ENCODE data around the gene THEMIS2. TPM values are rescaled to one million over a fixed set of nuclear protein-coding genes. Genes with fewer than 3 reads are reported as not detected.

Gene THEMIS2
- total and polyA plus RNA-seq, 2 of the 13 experiments (the other 11 are each of a cell fraction or from before 2014, with no cell fraction given): 0.38 to 1.5 TPM

DNA sequence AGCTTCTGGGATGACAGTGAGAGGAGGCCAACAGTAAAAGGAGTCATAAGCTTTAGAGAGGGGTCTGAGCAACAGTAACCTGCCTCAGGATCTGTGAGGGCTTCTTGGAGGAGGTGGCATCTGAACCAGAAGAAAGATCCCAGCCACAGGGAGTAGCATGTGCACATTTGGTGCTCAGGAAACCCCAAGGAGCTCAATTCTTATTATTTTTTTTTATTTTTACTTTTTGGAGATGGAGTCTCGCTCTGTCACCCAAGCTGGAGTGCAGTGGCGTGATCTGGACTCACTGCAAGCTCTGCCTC lies 4.7 kb downstream of the THEMIS2 start:
- no peaks in the 10 kb centered on the region for H4K20me1 ChIP-seq (ENCODE audit: insufficient read depth, low read length)
- H3K9me3 ChIP-seq (ENCODE audit: low read length): no peaks in the 10 kb centered on the region
- no peaks in the 10 kb centered on the region for H3K79me2 ChIP-seq (ENCODE audit: insufficient read depth, low read length)
- peaks cover 17% of the 10 kb centered on the region for H3K4me1 ChIP-seq (ENCODE audit: insufficient read depth, low read length)
- POLR2A ChIA-PET: no interaction called here
- ATAC-seq: no peak
- H3K27me3 ChIP-seq (ENCODE audit: control insufficient read depth in 1 of 2, insufficient read depth in 2 of 2, low read length in 2 of 2): peaks cover 0 to 10% of the 10 kb centered on the region in 2 experiments; a peak in 2 of 5 replicates
- H3K4me3 ChIP-seq (replicated peaks in 1 of 3; ENCODE audit: insufficient read depth in 1 of 3, low read depth in 2 of 3, low read length in 3 of 3): no peak overlapping the region
- FAIRE-seq: no peak
- DNase-seq (ENCODE audit: low spot score): no peak
- CTCF ChIA-PET (ENCODE audit: low intra/inter-chr PET ratio, low total read pairs): no interaction called here
- no peak for TF ChIP-seq TCF7L2 (IDR thresholded peaks at IDR 0.05; ENCODE audit: low read depth, low read length)
- no TSS peak for BruUV-seq (replicated peaks)
- no peak overlapping the region for H3K27ac ChIP-seq (ENCODE audit: extremely low read length, insufficient read depth, low read length)
- no peak overlapping the region for H3K4me2 ChIP-seq (ENCODE audit: low read depth, low read length)
- H3K9ac ChIP-seq (ENCODE audit: insufficient read depth, low read depth, low read length): no peak overlapping the region
- H2AFZ ChIP-seq (ENCODE audit: low read length): no peak overlapping the region
- no peaks in the 10 kb centered on the region for H3K36me3 ChIP-seq (replicated peaks in 1 of 2; ENCODE audit: control insufficient read depth in 1 of 2, insufficient read depth in 2 of 2, low read length in 2 of 2)
- in situ Hi-C loops (cut with HindIII; ENCODE audit: extremely low pct_ligation_motif_present, low pct_unique_long_range_greater_than_20kb): no loop called here
- intact Hi-C loops (cut with micrococcal nuclease; ENCODE audit: unreplicated experiment): no loop called here
- WGBS (ENCODE audit: low lambda C conversion rate): 94% methylated on average over 2 of the region's 2 CpGs

DNA sequence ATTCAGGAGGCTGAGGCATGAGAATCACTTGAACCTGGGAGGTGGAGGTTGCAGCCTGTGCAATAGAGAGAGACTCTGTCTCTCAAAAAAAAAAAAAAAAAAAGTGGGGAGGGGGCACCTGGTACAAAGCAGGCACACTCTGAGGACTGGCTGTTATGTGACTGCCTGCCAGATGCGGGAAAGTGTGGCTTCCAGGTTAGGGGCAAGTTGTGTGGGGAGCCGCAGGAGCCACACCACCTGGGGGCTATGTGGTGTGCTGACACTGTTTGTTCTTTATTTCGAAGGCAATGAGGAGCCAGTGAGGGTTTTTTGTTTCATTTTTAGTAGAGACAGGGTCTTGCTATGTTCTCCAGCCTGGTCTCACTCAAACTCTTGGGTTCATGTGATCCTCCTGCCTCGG lies 5.7 kb downstream of the THEMIS2 start:
- intact Hi-C loops (cut with micrococcal nuclease; ENCODE audit: unreplicated experiment): no loop called here
- ATAC-seq (no peak), DNase-seq (ENCODE audit: low spot score) (no peak), FAIRE-seq (no peak)
- in situ Hi-C loops (cut with HindIII; ENCODE audit: extremely low pct_ligation_motif_present, low pct_unique_long_range_greater_than_20kb): no loop called here
- no TSS peak for BruUV-seq (replicated peaks)
- Histone ChIP-seq H3K36me3 (replicated peaks in 1 of 2; ENCODE audit: control insufficient read depth in 1 of 2, insufficient read depth in 2 of 2, low read length in 2 of 2) (no peaks in the 10 kb centered on the region), H3K27ac (ENCODE audit: extremely low read length, insufficient read depth, low read length) (no peak overlapping the region), H3K9ac (ENCODE audit: insufficient read depth, low read depth, low read length) (no peak overlapping the region), H3K79me2 (ENCODE audit: insufficient read depth, low read length) (no peaks in the 10 kb centered on the region), H3K4me2 (ENCODE audit: low read depth, low read length) (no peak overlapping the region), H3K9me3 (ENCODE audit: low read length) (no peaks in the 10 kb centered on the region), H2AFZ (ENCODE audit: low read length) (no peak overlapping the region), H3K27me3 (ENCODE audit: control insufficient read depth in 1 of 2, insufficient read depth in 2 of 2, low read length in 2 of 2) (peaks cover 0 to 7% of the 10 kb centered on the region in 2 experiments; a peak in 2 of 5 replicates), H4K20me1 (ENCODE audit: insufficient read depth, low read length) (no peaks in the 10 kb centered on the region), H3K4me3 (replicated peaks in 1 of 3; ENCODE audit: insufficient read depth in 1 of 3, low read depth in 2 of 3, low read length in 3 of 3) (no peak overlapping the region), H3K4me1 (ENCODE audit: insufficient read depth, low read length) (peaks cover 20% of the 10 kb centered on the region)
- ChIA-PET CTCF (ENCODE audit: low intra/inter-chr PET ratio, low total read pairs) (no interaction called here), POLR2A (interaction anchor here (0.6 kb wide), 1 partner anchor 64 kb away, joined by 3 read pairs; no protein-coding TSS in a partner anchor)
- 62% methylated on average over 4 of the region's 4 CpGs for WGBS (ENCODE audit: low lambda C conversion rate)
- TF ChIP-seq ZNF589 (CRISPR knock-in tag; conservative IDR thresholded peaks at IDR 0.05) (no peak), MED8 (CRISPR knock-in tag; IDR thresholded peaks at IDR 0.05; ENCODE audit: insufficient replicate concordance) (no peak)
- TF ChIP-seq, protein P1, sequence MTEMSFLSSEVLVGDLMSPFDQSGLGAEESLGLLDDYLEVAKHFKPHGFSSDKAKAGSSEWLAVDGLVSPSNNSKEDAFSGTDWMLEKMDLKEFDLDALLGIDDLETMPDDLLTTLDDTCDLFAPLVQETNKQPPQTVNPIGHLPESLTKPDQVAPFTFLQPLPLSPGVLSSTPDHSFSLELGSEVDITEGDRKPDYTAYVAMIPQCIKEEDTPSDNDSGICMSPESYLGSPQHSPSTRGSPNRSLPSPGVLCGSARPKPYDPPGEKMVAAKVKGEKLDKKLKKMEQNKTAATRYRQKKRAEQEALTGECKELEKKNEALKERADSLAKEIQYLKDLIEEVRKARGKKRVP (CRISPR knock-in tag; IDR thresholded peaks at IDR 0.05): no peak

All from HepG2 (cell line).